Retina (tissue), 1 donor: ENCODE data around the gene SLC22A31.
"Not testable (repeated sequence)": the region's sequence is repeated elsewhere in the genome, so short reads cannot be mapped to it uniquely, and the experiment has no call there.

Experiments
- DNase-seq: peaks from one replicate; pipeline ENCODE4 v3.0.0-alpha.2; 2016

Gene SLC22A31

GRCh38 chr16:89178453-89179147 is 21.7 kb downstream of the SLC22A31 start:
- DNase-seq: no peak

GRCh38 chr16:89177501-89177900 is 22.8 kb downstream of the SLC22A31 start:
- DNase-seq: no peak

- no peak for DNase-seq
Observed at GRCh38 chr16:89176717-89177116, 23.6 kb downstream of the SLC22A31 start.

- DNase-seq: no peak
Observed at GRCh38 chr16:89176147-89176690, 24.1 kb downstream of the SLC22A31 start.

- DNase-seq: no peak
Observed at GRCh38 chr16:89175280-89176146, 24.8 kb downstream of the SLC22A31 start.

- no peak for DNase-seq
Observed at GRCh38 chr16:89174877-89175276, 25.5 kb downstream of the SLC22A31 start.

- DNase-seq: no peak
Observed at GRCh38 chr16:89174055-89174827, 26.1 kb downstream of the SLC22A31 start.

GRCh38 chr16:89173174-89173921 is 27.0 kb downstream of the SLC22A31 start:
- DNase-seq: no peak

GRCh38 chr16:89172528-89173173 is 27.7 kb downstream of the SLC22A31 start:
- DNase-seq: no peak

GRCh38 chr16:89172171-89172527 is 28.2 kb downstream of the SLC22A31 start:
- no peak for DNase-seq

- peak; percentile 84 for DNase-seq
Observed at GRCh38 chr16:89171216-89172170, 28.8 kb downstream of the SLC22A31 start, which contains the start of gene CDH15. TSS of gene CDH15 (plus strand) at chr16:89171748. CDS start at chr16:89171832, 84 bp downstream.

- DNase-seq: no peak
Observed at GRCh38 chr16:89170346-89171215, 29.8 kb downstream of the SLC22A31 start.

GRCh38 chr16:89169778-89170177 is 30.6 kb downstream of the SLC22A31 start:
- no peak for DNase-seq

GRCh38 chr16:89168381-89169189 is 31.8 kb downstream of the SLC22A31 start:
- DNase-seq: no peak

GRCh38 chr16:89167425-89167941 is 32.9 kb downstream of the SLC22A31 start:
- peak; percentile 92 for DNase-seq

- DNase-seq: no peak
Observed at GRCh38 chr16:89166696-89167424, 33.5 kb downstream of the SLC22A31 start.

- DNase-seq: not testable (repeated sequence)
Observed at GRCh38 chr16:89165681-89165979, 34.7 kb downstream of the SLC22A31 start.
